GM12878 (cell line): ENCODE data around the gene NOP16. TPM values are rescaled to one million over a fixed set of nuclear protein-coding genes. Genes with fewer than 3 reads are reported as not detected.

Experiments
- ATAC-seq: fragments of 200-7000 bp; cut with Tn5 transposase; 3 replicates; pipeline ENCODE4 v1.9.1; 2020; ENCODE audit warnings: mild to moderate bottlenecking, moderate library complexity
- BruUV-seq: library from RNA; stranded (reverse); fragments of 400-500 nt; replicated peaks from 2 replicates; lab custom pipeline; 2021; lab: Mats Ljungman, UMichigan
- CTCF ChIA-PET: fragments of 300-600 bp; sonication (Branson Sonifier 250); formaldehyde crosslinking; extraction: SDS; loops from one replicate; lab custom pipeline; 2021; ENCODE audit warnings: inconsistent platforms; lab: Yijun Ruan, JAX
- POLR2A ChIA-PET: fragments of 350-600 bp; formaldehyde crosslinking; extraction: SDS; loops from one replicate; lab custom pipeline; 2021; ENCODE audit warnings: inconsistent platforms; lab: Charles Lee
- RAD21 ChIA-PET: fragments of 300-600 bp; sonication (Branson Sonifier 250); formaldehyde crosslinking; loops from one replicate; lab custom pipeline; 2023; ENCODE audit warnings: antibody characterized with exemption; ENCODE audit not compliant: unreplicated experiment; lab: Charles Lee
- SMC1A ChIA-PET: fragments of 300-600 bp; sonication (Branson Sonifier 250); formaldehyde crosslinking; loops from one replicate; lab custom pipeline; 2023; ENCODE audit not compliant: unreplicated experiment, uncharacterized antibody; lab: Charles Lee
- DNase-seq: peaks from one replicate; pipeline ENCODE4 v3.0.0-alpha.2; 2011; ENCODE audit warnings: low read depth, low spot score
- FAIRE-seq: peaks from 3 replicates; lab custom pipeline; 2011; peaks lifted over from hg19 to GRCh38; lab: Jason Lieb, UNC
- H2AFZ ChIP-seq: 2 replicates; pipeline ENCODE4 v1.6.0; 2011; ENCODE audit warnings: low read depth, low read length, control low read depth; ENCODE audit not compliant: control insufficient read depth
- H3K27ac ChIP-seq: 2 replicates; pipeline ENCODE4 v1.5.1; 2011; ENCODE audit warnings: control low read depth; ENCODE audit not compliant: control insufficient read depth, insufficient read depth
- H3K27me3 ChIP-seq, 2 experiments: replicated peaks in 1 of 2; 2 replicates each; pipeline versions ENCODE4 v1.6.0 to v1.6.1; 2011; ENCODE audit warnings: low read length in 1 of 2; ENCODE audit not compliant: control insufficient read depth in 2 of 2, insufficient read depth in 2 of 2
- H3K36me3 ChIP-seq, 2 experiments: 2 replicates each; pipeline ENCODE4 v1.5.1; 2011; ENCODE audit warnings: low read length in 1 of 2; ENCODE audit not compliant: control insufficient read depth in 2 of 2, insufficient read depth in 2 of 2
- H3K4me1 ChIP-seq: 2 replicates; pipeline ENCODE4 v1.6.1; 2011; ENCODE audit warnings: mild to moderate bottlenecking, low read length, moderate library complexity, mixed read lengths; ENCODE audit not compliant: control insufficient read depth, insufficient read depth
- H3K4me2 ChIP-seq: 2 replicates; pipeline ENCODE4 v1.6.0; 2011; ENCODE audit warnings: control low read depth; ENCODE audit not compliant: control insufficient read depth, insufficient read depth
- H3K4me3 ChIP-seq: fragments of 200-600 bp; sonication (generic); 2 replicates; pipeline ENCODE4 v1.5.1; 2016
- H3K79me2 ChIP-seq: 2 replicates; pipeline ENCODE4 v1.6.0; 2011; ENCODE audit warnings: low read length; ENCODE audit not compliant: control insufficient read depth, insufficient read depth
- H3K9ac ChIP-seq: 2 replicates; pipeline ENCODE4 v1.8.0; 2011; ENCODE audit warnings: low read length, control low read depth, mixed read lengths; ENCODE audit not compliant: control insufficient read depth, insufficient read depth
- H3K9me3 ChIP-seq: replicated peaks from 3 replicates; pipeline ENCODE4 v1.5.1; 2011; ENCODE audit warnings: mild to moderate bottlenecking, low read length; ENCODE audit not compliant: control insufficient read depth, insufficient read depth
- H4K20me1 ChIP-seq: 2 replicates; pipeline ENCODE4 v1.6.0; 2011; ENCODE audit not compliant: control insufficient read depth, insufficient read depth
- BHLHE40 ChIP-seq, 2 experiments: fragments of 450-650 bp in 1 of 2; IDR thresholded peaks; 2 replicates each; pipeline ENCODE4 v1.6.1; 2011 to 2017; ENCODE audit warnings: low read depth in 2 of 2, borderline replicate concordance in 1 of 2, improper control_type of control experiment in 1 of 2, low read length in 1 of 2, mild to moderate bottlenecking in 1 of 2
- CEBPB ChIP-seq, 2 experiments: fragments of 150-350 bp in 1 of 2; IDR thresholded peaks; 2 replicates each; pipeline ENCODE4 v1.6.1; 2012 to 2014; ENCODE audit warnings: low read depth in 2 of 2, low read length in 2 of 2, borderline replicate concordance in 1 of 2, inconsistent platforms in 1 of 2
- CREM ChIP-seq: IDR thresholded peaks from 2 replicates; pipeline ENCODE4 v1.6.1; 2014; ENCODE audit warnings: antibody characterized with exemption, low read depth
- MYB ChIP-seq: fragments of 150-350 bp; IDR thresholded peaks from 2 replicates; pipeline ENCODE4 v1.6.1; 2014; ENCODE audit warnings: mild to moderate bottlenecking, low read depth, low read length, borderline replicate concordance
- NBN ChIP-seq: fragments of 450-650 bp; IDR thresholded peaks from 2 replicates; pipeline ENCODE4 v1.6.1; 2016
- POLR2AphosphoS2 ChIP-seq: IDR thresholded peaks from 2 replicates; pipeline ENCODE4 v1.6.1; 2011; ENCODE audit warnings: low read depth, mild to moderate bottlenecking, low read length, improper control_type of control experiment, moderate library complexity
- SP1 ChIP-seq: IDR thresholded peaks from one replicate; pipeline ENCODE4 v1.6.1; 2011; ENCODE audit warnings: low read depth, low read length
- YY1 ChIP-seq: IDR thresholded peaks from 2 replicates; pipeline ENCODE4 v1.6.1; 2011; ENCODE audit warnings: low read depth, mild to moderate bottlenecking, low read length
- ZZZ3 ChIP-seq: IDR thresholded peaks from 2 replicates; pipeline ENCODE4 v1.6.1; 2011; ENCODE audit warnings: low read depth; ENCODE audit not compliant: control insufficient read depth, insufficient read length
- WGBS: methylation state at CpG from one replicate; pipeline ENCODE4 v1.1.6; 2016; ENCODE audit warnings: low lambda C conversion rate; ENCODE audit not compliant: insufficient replicate concordance, insufficient coverage; ENCODE audit errors: missing lambda C conversion rate; 5-methylcytosine and 5-hydroxymethylcytosine counted together
- in situ Hi-C: fragments of 300-500 bp; cut with MboI; formaldehyde crosslinking; loops from 9 replicates; pipeline ENCODE4 v1.14.3; 2018; ENCODE audit warnings: mixed read lengths
- intact Hi-C: fragments of 100-400 bp; cut with micrococcal nuclease; formaldehyde crosslinking; loops from one replicate; pipeline ENCODE4 v1.14.2; 2022; ENCODE audit not compliant: unreplicated experiment
- polyA plus RNA-seq, 11 experiments: library from polyadenylated mRNA; depleted of rRNA in 4 of 11; unstranded in 6 of 11; stranded (reverse) in 5 of 11; fragments of >200 nt; fragmentation: Nextera tagmentation in 4 of 11; fragmentation: Illumina TruSeq in 1 of 11; extraction: Ambion mirVana in 4 of 11; extraction: Trizol in 1 of 11; gene quantifications; 1 replicate in 1 of 11; 2 replicates in 10 of 11; pipeline versions ENCODE4 v1.2.1 to v1.2.3, GENCODE V29; 2011 to 2016; ENCODE audit warnings: inconsistent platforms in 2 of 11, missing spikeins in 2 of 11, low read depth in 1 of 11
- total RNA-seq, 4 experiments: library from RNA; depleted of rRNA in 3 of 4; stranded (reverse); fragments of >200 nt in 3 of 4; fragmentation: Illumina TruSeq in 1 of 4; extraction: Trizol in 1 of 4; gene quantifications; 2 replicates each; pipeline versions ENCODE4 v1.2.1 to v1.2.3, GENCODE V29; 2013 to 2021
- TF ChIP-seq, protein P1 (sequence below): IDR thresholded peaks from 2 replicates; pipeline ENCODE4 v1.6.1; 2011; ENCODE audit warnings: borderline replicate concordance, low read depth, mild to moderate bottlenecking, moderate library complexity, low read length; ENCODE audit not compliant: insufficient read depth, poor library complexity, severe bottlenecking
- TF ChIP-seq, protein P2 (sequence below): fragments of 450-650 bp; IDR thresholded peaks from 2 replicates; pipeline ENCODE4 v1.6.1; 2018; ENCODE audit warnings: mild to moderate bottlenecking, low read depth, moderate library complexity; ENCODE audit not compliant: partially characterized antibody
- TF ChIP-seq, protein P3 (sequence below): fragments of 450-650 bp; formaldehyde crosslinking; IDR thresholded peaks from 2 replicates; pipeline ENCODE4 v1.4.0; 2020; ENCODE audit warnings: mild to moderate bottlenecking, moderate library complexity
- TF ChIP-seq, protein P4 (sequence below): IDR thresholded peaks from 2 replicates; pipeline ENCODE4 v1.6.1; 2012; ENCODE audit warnings: low read depth, low read length, improper control_type of control experiment

The NOP16 gene
- total and polyA plus RNA-seq, 10 of the 15 experiments (the other 5 are each of a cell fraction or from before 2014, with no cell fraction given) = 50.3 to 276 (median 116) TPM

DNA sequence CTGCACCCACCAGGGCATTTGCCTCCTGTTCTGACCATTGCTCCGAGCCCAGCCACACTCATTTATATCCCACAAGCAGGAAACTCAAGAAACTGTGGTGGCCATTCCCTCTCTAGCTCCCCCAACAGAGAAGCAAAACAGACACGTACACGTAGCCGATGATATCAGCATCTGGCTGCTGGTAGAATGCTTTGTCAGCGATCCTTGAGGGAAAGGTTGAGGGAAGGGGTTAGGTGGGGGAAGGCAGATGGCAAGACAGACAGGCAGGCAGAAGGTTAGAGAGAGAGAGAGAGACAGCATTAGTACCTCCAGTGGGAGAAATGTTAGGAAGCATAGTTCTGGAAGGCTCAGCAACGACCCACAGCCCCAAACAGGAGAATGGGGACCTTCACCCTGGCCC is 7.9 kb upstream of the NOP16 start:
- no peak overlapping the region for H3K4me3 ChIP-seq
- SMC1A ChIA-PET = no interaction called here
- H2AFZ ChIP-seq = no peak overlapping the region
- no peak for FAIRE-seq
- H3K36me3 ChIP-seq = peaks cover 0 to 3% of the 10 kb centered on the region in 2 experiments; a peak in 2 of 4 replicates
- no peak for ATAC-seq
- H4K20me1 ChIP-seq = no peaks in the 10 kb centered on the region
- H3K4me1 ChIP-seq = no peaks in the 10 kb centered on the region
- no peaks in the 10 kb centered on the region for H3K27me3 ChIP-seq
- no peak overlapping the region for H3K9ac ChIP-seq
- in situ Hi-C loops = no loop called here
- BruUV-seq = no TSS peak
- CTCF ChIA-PET = no interaction called here
- H3K4me2 ChIP-seq = no peak overlapping the region
- intact Hi-C loops = no loop called here
- no peaks in the 10 kb centered on the region for H3K9me3 ChIP-seq
- 69% methylated on average over 6 of the region's 6 CpGs for whole genome bisulfite sequencing
- POLR2A ChIA-PET = no interaction called here
- RAD21 ChIA-PET = no interaction called here
- TF ChIP-seq, protein P1, sequence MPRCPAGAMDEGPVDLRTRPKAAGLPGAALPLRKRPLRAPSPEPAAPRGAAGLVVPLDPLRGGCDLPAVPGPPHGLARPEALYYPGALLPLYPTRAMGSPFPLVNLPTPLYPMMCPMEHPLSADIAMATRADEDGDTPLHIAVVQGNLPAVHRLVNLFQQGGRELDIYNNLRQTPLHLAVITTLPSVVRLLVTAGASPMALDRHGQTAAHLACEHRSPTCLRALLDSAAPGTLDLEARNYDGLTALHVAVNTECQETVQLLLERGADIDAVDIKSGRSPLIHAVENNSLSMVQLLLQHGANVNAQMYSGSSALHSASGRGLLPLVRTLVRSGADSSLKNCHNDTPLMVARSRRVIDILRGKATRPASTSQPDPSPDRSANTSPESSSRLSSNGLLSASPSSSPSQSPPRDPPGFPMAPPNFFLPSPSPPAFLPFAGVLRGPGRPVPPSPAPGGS = no peak
- no peak for TF ChIP-seq CEBPB (IDR thresholded peaks at IDR 0.05; ENCODE audit: borderline replicate concordance in 1 of 2, low read depth in 2 of 2, low read length in 2 of 2)
- TF ChIP-seq, protein P2, sequence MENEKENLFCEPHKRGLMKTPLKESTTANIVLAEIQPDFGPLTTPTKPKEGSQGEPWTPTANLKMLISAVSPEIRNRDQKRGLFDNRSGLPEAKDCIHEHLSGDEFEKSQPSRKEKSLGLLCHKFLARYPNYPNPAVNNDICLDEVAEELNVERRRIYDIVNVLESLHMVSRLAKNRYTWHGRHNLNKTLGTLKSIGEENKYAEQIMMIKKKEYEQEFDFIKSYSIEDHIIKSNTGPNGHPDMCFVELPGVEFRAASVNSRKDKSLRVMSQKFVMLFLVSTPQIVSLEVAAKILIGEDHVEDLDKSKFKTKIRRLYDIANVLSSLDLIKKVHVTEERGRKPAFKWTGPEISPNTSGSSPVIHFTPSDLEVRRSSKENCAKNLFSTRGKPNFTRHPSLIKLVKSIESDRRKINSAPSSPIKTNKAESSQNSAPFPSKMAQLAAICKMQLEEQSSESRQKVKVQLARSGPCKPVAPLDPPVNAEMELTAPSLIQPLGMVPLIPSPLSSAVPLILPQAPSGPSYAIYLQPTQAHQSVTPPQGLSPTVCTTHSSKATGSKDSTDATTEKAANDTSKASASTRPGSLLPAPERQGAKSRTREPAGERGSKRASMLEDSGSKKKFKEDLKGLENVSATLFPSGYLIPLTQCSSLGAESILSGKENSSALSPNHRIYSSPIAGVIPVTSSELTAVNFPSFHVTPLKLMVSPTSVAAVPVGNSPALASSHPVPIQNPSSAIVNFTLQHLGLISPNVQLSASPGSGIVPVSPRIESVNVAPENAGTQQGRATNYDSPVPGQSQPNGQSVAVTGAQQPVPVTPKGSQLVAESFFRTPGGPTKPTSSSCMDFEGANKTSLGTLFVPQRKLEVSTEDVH = no peak
- TF ChIP-seq POLR2AphosphoS2 = no peak
- TF ChIP-seq MYB = no peak
- TF ChIP-seq NBN = no peak
- no peak for TF ChIP-seq YY1
- TF ChIP-seq BHLHE40 (IDR thresholded peaks at IDR 0.05; ENCODE audit: borderline replicate concordance in 1 of 2, low read depth in 2 of 2, low read length in 1 of 2) = no peak
- TF ChIP-seq, protein P3, sequence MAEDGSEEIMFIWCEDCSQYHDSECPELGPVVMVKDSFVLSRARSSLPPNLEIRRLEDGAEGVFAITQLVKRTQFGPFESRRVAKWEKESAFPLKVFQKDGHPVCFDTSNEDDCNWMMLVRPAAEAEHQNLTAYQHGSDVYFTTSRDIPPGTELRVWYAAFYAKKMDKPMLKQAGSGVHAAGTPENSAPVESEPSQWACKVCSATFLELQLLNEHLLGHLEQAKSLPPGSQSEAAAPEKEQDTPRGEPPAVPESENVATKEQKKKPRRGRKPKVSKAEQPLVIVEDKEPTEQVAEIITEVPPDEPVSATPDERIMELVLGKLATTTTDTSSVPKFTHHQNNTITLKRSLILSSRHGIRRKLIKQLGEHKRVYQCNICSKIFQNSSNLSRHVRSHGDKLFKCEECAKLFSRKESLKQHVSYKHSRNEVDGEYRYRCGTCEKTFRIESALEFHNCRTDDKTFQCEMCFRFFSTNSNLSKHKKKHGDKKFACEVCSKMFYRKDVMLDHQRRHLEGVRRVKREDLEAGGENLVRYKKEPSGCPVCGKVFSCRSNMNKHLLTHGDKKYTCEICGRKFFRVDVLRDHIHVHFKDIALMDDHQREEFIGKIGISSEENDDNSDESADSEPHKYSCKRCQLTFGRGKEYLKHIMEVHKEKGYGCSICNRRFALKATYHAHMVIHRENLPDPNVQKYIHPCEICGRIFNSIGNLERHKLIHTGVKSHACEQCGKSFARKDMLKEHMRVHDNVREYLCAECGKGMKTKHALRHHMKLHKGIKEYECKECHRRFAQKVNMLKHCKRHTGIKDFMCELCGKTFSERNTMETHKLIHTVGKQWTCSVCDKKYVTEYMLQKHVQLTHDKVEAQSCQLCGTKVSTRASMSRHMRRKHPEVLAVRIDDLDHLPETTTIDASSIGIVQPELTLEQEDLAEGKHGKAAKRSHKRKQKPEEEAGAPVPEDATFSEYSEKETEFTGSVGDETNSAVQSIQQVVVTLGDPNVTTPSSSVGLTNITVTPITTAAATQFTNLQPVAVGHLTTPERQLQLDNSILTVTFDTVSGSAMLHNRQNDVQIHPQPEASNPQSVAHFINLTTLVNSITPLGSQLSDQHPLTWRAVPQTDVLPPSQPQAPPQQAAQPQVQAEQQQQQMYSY (CRISPR knock-in tag) = no peak
- TF ChIP-seq ZZZ3 = no peak
- no peak for TF ChIP-seq SP1
- no peak for TF ChIP-seq CREM
- TF ChIP-seq, protein P4, sequence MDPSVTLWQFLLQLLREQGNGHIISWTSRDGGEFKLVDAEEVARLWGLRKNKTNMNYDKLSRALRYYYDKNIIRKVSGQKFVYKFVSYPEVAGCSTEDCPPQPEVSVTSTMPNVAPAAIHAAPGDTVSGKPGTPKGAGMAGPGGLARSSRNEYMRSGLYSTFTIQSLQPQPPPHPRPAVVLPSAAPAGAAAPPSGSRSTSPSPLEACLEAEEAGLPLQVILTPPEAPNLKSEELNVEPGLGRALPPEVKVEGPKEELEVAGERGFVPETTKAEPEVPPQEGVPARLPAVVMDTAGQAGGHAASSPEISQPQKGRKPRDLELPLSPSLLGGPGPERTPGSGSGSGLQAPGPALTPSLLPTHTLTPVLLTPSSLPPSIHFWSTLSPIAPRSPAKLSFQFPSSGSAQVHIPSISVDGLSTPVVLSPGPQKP = no peak
- no peak for DNase-seq
- H3K79me2 ChIP-seq = no peaks in the 10 kb centered on the region
- no peak overlapping the region for H3K27ac ChIP-seq
